Ecto neural progenitor cell (in vitro differentiated cells): ENCODE measurements around the gene NEAT1.
"Not testable (repeated sequence)": the region's sequence is repeated elsewhere in the genome, so short reads cannot be mapped to it uniquely, and the experiment has no call there.

Experiments used
- DNase-seq: peaks from one replicate; pipeline ENCODE4 v3.0.0-alpha.2; 2018; ENCODE audit warnings: low spot score

Gene NEAT1

DNA sequence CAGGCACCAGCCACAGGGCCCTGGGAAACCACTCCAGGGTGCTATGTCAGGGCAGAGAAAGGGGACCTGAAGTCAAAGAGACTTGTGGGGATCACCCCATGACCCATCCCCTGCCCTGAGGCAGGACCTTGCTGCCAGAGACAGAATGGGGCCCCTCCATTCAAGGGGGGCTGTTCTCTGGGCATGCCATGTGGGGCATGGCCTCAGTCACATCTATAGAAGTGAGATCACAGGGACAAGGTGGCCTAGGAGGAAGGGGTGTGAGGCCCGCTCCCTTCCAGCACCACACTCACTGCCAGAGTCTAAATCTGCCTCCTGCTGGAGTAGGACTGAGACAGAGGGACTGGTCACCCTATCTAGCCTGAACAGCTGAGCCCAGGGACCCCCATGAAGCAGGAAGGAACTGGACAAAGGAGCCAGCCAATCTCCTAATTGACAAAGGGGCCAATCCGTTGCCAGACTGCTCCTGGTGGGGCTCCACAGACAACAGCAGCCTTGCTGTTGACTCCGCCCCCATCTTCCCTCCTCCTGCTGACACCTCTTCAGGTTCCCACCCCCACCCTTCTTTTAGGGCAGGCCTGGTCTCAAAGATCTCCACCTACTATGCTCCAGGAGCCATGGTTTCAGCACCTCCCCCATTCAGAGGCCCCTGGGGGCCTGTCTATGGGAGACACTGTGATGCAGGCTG, 26.0 kb downstream of the NEAT1 start:
- peak; percentile 52 for DNase-seq

DNA sequence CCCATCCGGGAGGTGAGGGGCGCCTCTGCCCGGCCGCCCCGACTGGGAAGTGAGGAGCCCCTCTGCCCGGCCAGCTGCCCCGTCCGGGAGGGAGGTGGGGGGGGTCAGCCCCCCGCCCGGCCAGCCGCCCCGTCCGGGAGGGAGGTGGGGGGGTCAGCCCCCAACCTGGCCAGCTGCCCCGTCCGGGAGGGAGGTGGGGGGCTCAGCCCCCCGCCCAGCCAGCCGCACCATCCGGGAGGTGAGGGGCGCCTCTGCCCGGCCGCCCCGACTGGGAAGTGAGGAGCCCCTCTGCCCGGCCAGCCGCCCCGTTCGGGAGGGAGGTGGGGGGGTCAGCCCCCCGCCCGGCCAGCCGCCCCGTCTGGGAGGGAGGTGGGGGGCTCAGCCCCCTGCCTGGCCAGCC, 28.7 kb downstream of the NEAT1 start:
- not testable (repeated sequence) for DNase-seq

DNA sequence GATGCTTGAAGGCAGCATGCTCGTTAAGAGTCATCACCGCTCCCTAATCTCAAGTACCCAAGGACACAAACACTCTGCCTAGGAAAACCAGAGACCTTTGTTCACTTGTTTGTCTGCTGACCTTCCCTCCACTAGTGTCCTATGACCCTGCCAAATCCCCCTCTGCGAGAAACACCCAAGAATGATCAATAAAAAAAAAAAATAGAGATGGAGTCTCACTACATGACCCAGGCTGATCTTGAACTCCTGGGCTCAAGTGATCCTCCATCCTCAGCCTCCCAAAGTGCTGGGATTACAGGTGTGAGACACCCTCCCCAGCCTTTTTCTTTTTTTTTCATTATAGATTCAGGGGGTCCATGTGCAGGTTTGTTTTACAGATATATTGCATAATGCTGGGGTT, 29.7 kb downstream of the NEAT1 start:
- DNase-seq = not testable (repeated sequence)

DNA sequence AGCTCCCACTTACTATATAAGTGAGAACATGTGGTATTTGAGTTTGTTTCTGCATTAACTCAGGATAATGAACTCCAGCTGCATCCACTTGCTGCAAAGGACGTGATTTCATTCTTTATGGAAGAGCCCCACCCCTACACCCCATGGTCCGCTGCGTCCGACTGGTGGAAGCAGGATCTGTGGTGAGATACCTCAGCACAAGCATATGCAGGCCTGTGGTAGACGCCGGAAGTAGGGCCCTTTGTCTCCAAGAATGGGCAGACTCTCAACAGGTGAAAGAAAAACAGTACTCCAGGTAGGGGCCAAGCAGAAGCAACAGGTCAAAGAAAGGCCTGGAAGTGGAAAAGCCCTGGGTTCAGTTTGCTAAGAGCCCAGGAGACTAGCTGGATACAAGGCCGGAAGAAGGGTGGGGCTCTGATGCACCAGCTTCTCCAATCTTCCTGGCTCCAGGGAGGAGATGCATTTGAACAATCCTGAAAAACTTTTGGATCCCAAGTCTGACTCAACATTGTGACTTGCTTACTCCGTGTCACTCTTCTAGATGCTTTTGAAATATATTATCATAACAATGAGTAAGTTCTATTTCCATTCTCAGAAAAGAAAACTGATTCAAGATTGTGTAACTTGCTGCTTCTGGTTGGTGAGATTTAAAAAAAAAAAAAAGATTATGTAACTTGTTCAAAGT, 30.4 kb downstream of the NEAT1 start:
- no peak for DNase-seq

DNA sequence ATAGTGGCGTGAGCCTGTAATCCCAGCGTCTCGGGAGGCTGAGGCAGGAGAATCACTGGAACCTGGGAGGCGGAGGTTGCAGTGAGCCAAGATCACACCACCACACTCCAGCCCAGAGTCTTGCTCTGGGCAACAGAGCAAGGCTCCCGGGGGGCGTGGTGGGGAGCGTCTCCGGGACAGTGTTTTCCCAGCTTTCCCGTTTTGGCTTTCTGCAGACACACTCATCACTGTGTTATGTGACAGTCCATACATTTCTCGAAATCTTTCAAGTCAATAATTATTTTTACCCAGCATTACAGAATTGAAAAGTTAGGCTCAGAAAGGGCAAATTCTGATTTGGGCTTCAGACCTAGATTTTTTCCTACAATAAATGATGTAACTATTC, 31.7 kb downstream of the NEAT1 start:
- no peak for DNase-seq

DNA sequence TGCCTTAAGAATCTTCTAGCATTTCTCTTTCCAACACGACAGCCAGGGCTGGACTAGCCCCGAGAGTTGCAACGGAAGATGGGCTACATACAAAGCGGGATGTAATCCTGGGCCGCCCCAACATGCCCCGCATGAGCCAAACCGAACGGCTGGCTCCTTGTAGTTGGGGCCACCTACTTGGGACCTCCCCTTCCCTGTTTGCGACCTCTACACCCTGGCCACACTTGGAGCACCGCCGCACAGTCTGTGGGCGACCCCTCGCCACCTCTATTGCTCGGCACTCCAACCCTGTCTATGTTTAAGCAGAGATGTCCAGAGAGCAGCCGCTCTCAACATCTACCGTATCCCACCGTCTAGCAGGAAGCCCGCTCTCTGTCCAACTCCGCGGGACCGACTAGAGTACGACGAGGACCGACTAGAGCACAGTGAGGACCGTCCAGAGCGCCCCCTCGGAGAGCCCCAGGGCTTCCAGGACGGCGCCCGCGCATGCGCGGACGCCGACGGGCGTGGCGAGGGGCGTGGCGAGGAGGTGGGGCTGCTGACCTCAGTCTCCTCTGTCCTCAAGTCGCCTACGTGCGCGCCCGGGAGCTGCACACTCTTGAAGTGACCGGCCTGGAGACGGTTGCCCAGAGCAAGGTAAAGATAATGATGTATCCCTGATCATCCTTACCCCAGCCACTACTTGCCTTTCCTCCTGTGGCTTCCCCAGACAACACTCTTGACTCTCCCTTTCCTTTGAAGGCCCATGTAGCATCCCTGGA, 32.3 kb downstream of the NEAT1 start:
- peak; percentile 87 for DNase-seq

DNA sequence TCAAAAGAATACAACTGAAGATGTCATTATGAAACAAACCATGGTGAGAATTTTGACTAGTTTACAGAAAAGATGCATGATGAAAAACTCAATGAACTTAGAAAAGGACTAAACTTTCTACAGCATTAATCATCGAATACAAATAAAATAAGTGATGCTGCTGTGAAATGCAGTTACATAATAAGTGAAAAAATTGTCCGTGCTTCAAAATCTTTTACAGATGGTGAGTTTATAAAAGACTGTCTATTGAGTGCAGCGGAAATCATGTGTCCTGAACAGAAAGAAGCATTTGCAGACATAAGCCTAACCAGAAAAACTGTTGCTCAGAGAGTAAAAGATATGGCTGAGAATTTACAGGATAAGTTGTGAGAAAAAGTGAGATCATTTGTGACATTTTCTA, 33.8 kb downstream of the NEAT1 start:
- no peak for DNase-seq

DNA sequence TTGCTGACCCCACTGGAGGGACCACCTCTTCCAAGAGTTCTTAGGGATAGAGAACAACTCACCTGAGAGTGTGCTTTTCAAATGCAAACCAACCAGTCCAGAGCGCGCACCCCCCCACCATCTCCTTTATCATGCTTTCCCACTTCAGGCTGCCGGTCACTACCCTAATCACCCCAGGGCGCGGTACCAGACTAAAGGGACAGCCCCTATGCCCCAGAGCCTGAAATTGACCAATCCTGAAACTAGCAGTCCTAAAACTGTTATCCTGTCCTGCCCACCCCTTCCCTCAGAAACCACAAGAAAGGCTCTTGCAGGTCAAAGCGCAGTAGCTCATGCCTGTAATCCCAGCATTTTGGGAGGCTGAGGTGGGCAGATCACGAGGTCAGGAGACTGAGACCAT, 37.0 kb downstream of the NEAT1 start:
- DNase-seq = no peak

DNA sequence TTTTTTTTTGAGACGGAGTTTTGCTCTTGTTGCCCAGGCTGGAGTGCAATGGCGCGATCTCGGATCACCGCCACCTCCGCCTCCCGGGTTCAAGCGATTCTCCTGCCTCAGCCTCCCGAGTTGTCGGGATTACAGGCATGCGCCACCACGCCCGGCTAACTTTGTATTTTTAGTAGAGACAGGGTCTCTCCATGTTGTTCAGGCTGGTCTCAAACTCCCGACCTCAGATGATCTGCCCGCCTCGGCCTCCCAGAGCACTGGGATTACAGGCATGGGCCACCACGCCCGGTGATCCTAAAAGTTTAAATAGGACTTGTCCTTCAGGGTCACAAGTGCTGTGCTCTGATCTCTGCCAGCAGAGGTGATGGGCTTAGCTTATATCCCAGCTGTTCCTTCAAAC, 42.9 kb downstream of the NEAT1 start:
- not testable (repeated sequence) for DNase-seq

DNA sequence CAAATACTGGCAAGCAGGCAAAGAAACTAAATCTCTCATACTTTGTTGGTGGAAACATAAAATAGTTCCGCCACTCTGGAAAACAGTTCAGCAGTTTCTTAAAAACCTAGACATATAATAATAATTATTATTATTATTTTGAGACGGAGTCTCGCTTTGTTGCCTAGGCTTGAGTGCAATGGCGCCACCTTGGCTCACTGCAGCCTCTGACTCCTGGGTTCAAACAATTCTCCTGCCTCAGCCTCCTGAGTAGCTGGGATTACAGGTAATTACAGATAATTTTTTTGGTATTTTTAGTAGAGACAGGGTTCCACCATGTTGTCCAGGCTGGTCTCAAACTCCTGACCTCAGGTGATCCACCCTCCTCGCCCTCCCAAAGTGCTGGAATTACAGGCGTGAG, 44.7 kb downstream of the NEAT1 start:
- DNase-seq = not testable (repeated sequence)

DNA sequence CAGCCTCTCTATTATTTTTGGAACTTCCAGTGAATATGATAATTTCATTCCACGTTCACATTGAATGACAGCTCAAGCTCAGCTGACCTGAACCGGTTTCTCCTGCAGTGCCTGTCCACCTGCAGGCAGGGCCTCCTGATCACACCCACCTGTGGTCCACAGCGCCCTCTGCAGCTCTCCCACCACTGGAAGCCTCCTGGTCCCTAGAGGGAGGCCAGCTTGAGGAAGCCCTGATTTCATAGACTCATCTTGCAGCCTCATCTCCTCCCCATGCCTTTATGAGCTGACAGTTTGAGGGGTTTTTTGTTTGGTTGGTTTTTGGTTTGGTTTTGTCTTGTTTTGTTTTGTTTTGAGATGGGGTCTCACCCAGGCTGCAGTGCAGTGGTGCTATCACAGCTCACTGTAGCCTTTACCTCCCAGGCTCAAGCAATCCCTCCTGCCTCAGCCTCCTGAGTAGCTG, 46.3 kb downstream of the NEAT1 start:
- DNase-seq = peak; percentile 60

DNA sequence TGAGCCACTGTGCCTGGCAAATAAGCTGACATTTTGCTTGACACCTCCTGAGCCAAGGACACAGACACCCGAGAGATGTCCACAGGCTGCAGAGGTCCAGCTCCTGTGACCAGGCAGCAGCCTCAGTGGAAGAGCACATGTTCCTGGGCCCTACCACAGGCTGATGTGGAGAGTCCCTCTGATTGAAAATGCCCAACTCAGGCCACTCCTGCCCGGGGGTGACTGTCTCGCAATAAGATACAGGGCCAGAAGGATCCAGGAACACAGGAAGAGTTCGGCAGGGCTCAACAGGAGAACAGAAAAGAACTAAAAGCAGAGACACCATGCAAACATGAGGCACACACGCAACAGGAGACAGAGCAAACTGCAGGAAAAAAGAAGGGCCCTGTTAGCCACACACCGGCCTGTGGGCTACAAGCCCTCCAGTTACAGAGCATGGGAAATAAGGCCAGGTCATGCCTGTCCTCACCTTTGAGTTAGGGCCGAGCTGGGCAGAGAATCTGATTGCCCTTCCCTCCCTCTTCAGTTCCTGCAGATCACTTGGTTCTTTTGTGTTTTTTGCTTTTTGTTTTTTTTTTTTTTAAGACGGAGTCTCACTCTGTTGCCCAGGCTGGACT, 47.9 kb downstream of the NEAT1 start:
- no peak for DNase-seq

DNA sequence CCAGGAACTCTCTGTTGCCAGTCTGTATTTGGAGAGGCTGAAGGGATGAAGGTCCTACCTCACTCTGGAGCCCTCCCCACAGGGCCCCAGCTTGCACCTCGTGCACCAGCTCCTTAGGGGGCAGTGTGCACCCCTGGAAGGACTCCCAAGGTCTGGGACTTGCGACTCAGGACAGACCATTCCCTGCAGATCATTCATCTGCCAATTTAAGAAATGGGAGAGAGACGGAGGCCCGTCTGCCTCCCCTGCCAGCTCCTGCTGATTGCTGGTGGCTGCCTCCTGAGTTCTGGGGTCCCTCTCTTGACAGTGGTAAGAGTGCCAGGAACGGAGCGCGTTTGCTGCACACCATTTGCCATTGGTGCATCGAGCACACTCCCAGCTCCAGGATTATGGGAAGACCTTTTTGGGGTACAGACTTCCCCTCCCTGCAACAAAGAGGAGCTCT, 48.9 kb downstream of the NEAT1 start:
- peak; percentile 64 for DNase-seq

DNA sequence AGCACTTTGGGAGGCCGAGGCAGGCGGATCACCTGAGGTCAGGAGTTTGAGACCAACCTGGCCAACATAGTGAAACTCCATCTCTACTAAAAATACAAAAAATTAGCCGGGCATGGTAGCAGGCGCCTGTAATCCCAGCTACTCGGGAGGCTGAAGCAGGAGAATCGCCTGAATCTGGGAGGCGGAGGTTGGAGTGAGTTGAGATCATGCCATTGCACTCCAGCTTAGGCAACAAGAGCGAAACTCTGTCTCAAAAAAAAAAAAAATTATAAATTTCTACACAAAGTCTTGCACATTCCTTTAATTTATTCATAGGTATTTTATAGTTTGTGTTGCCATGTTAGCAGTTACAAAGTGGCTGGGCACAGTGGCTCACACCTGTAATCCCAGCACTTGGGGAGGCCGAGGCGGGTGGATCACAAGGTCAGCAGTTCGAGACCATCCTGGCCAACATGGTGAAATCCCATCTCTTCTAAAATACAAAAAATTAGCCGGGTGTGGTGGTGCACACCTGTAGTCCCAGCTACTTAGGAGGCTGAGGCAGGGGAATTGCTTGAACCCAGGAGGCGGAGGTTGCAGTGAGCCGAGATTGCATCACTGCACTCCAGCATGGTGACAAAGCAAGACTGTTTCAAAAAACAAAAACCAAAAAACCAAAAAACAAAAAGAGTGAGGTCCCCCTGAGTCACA, 50.1 kb downstream of the NEAT1 start:
- not testable (repeated sequence) for DNase-seq

DNA sequence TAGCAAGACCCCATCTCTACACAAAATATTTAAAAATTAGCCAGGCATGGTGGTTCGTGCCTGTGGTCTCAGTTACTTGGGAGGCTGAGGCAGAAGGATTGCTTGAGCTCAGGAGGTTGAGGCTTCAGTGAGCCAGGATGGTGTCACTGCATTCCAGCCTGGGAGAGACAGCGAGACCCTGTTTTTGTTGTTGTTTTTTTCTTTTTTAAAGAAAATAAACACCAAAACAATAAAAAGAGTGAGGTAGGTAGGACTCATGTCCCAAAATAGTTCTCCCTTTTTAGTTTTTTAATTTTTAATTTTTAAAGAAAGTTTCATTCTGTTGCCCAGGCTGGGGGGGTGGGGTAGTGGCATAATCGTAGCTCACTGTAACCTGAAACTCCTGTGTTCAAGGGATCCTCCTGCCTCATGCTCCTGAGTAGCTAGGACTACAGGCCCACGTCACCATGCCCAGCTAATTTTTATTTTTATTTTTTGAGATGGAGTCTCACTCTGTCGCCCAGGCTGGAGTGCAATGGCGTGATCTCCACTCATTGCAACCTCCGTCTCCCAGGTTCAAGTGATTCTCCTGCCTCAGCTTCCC, 50.8 kb downstream of the NEAT1 start:
- no peak for DNase-seq

DNA sequence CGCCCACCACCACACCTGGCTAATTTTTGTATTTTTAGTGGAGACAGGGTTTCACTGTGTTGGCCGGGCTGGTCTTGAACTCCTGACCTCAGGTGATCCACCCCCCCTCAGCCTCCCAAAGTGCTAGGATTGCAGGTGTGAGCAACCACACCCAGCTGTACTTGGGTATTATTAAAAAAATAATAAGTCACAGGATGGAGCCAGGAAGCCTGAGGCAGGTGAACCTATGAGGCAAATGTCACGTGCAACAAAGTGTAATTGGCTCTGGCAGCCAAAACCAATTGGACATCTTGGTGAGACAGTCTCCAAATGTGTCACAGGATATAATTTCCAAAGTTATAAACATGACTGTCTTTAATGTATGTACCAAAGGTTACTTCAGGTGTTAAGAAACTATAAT, 52.3 kb downstream of the NEAT1 start:
- DNase-seq = no peak

DNA sequence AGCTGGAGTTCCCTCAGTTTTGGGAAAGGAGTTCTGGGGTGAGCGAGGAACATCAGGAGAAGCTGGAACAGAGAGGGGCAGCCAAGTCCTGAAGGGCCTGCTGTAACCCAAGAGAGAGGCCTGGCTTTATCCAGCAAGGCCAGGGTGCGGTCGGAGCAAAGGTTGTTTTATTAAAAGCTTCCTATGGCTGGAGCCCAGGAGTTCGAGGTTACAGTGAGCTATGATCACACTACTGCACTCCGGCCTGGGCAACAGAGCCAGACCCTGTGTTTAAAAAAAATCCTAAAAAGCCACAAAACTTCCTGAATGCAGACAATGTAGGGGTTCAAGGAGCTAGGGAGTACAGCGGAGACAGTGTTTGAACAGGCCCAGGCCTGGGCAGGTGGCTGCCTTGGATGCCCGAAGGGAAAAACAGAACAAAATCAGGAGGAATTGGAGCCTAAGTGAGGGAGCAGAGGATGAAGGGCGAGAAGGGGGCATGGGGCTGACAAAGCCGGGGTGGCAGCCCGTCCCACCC, 54.1 kb downstream of the NEAT1 start:
- no peak for DNase-seq

DNA sequence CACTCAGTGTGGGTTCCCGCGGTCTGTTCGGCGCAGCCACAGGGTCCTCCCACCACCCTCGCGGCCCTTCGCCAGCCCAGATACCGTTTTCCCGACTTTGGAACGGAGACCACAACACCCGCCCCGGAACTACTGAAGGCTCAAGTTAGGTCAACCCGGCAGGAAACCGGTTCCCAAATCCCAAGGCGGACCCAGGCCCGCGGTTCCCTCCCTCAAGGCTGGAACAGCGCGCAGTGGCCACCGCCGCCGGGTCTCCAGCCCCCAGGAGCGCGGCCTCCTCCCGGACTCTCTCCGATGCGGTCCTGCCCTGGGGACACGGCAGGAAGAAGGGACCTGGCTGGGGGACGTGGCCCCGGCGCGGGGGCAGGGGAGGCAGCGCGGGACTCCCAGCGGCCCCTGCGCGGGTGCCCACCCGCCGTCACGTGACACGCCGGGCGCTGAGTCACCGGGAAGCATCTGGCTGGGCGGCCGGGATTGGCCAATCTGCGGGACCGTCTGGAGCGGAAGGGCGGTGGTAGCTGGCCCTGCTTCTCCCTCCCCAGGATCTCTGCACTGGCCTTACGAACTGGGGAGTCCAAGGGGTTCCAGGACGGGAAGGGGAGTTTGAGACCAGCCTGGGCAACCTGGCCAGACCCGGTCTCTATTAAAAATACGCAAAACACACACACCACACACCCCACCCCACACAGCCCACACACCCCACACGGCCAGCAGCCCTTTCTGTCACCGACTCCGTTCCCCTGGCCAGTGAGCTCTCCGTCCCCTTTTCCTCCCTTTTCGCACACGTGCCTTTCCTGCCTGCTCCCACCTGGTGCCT, 54.8 kb downstream of the NEAT1 start:
- DNase-seq = peak; percentile 95

DNA sequence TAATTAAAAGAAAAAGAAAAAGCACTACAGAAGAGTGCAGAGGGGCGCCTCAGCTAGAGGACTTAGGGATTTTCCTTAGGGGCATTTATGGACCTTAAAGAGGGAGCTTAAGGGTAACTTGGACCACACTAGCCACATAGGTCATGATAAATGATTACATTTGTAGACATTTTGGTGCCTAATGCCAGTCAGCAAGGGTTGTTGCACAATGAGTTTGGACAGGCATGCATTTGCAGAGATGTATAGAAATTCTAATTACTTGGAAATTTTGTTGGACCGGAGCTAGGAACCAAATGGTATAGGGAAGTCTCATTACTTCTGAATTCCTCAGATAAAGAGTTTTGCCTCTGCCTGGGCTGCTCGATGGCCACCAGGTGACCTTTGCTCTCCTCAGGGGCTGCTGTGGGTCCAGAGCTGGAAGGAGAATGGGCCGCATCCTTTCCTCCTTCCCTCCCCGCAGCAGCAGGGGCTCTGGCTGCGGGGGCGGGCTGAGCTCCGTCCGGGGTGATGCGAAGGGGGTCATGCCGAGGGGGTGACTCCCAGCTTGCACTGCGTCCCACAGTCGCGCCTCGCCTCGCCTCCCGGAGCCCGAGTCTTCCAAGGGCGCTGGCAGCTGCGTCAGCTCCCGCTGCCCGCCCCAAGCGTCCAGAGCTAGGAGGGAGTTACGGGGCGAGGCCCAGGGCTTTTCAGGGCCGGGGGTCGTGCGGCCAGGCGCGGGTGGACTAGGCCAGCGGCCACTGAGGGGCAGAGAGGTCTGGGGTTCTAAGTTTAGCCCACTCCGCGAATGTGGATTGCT, 56.0 kb downstream of the NEAT1 start:
- no peak for DNase-seq
